ENCODE measurements around the gene RHAG. TPM values are rescaled to one million over a fixed set of nuclear protein-coding genes. Genes with fewer than 3 reads are reported as not detected.
"Not testable (repeated sequence)": the region's sequence is repeated elsewhere in the genome, so short reads cannot be mapped to it uniquely, and the experiment has no call there.

RHAG gene
- total RNA-seq, 2 experiments from 2014 or later = not detected

- H3K27me3 Mint-ChIP-seq = peaks cover 8% of the 10 kb centered on the region
- no peaks in the 10 kb centered on the region for H3K9me3 Mint-ChIP-seq
- DNase-seq = no peak
- intact Hi-C loops (cut with micrococcal nuclease) = no loop called here
- H3K27ac Mint-ChIP-seq = no peak overlapping the region
- H3K36me3 Mint-ChIP-seq (ENCODE audit: low read depth) = no peaks in the 10 kb centered on the region
- H3K4me1 Mint-ChIP-seq (ENCODE audit: low read depth) = no peaks in the 10 kb centered on the region
- POLR2A ChIA-PET = no interaction called here
- no peak overlapping the region for H3K4me3 Mint-ChIP-seq
- CTCF ChIA-PET = interaction anchor here (7.3 kb wide), 1 partner anchor 79 kb away, joined by 64 read pairs; no protein-coding TSS in a partner anchor
- TF ChIP-seq, protein P1, sequence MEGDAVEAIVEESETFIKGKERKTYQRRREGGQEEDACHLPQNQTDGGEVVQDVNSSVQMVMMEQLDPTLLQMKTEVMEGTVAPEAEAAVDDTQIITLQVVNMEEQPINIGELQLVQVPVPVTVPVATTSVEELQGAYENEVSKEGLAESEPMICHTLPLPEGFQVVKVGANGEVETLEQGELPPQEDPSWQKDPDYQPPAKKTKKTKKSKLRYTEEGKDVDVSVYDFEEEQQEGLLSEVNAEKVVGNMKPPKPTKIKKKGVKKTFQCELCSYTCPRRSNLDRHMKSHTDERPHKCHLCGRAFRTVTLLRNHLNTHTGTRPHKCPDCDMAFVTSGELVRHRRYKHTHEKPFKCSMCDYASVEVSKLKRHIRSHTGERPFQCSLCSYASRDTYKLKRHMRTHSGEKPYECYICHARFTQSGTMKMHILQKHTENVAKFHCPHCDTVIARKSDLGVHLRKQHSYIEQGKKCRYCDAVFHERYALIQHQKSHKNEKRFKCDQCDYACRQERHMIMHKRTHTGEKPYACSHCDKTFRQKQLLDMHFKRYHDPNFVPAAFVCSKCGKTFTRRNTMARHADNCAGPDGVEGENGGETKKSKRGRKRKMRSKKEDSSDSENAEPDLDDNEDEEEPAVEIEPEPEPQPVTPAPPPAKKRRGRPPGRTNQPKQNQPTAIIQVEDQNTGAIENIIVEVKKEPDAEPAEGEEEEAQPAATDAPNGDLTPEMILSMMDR (IDR thresholded peaks at IDR 0.05) = no peak
- no peak for ATAC-seq
These were observed 27.4 kb downstream of the RHAG start for GRCh38 chr6:49609285-49609684.

- ATAC-seq; H3K4me3 Mint-ChIP-seq; H3K27ac Mint-ChIP-seq; DNase-seq; H3K4me1 Mint-ChIP-seq (ENCODE audit: low read depth); POLR2A ChIA-PET; H3K27me3 Mint-ChIP-seq; intact Hi-C loops (cut with micrococcal nuclease); H3K9me3 Mint-ChIP-seq; H3K36me3 Mint-ChIP-seq (ENCODE audit: low read depth): not testable (repeated sequence)
- CTCF ChIA-PET = interaction anchor here (7.3 kb wide), 1 partner anchor 78 kb away, joined by 64 read pairs; no protein-coding TSS in a partner anchor
These were observed 28.4 kb downstream of the RHAG start for GRCh38 chr6:49608275-49608674.

GRCh38 chr6:49607391-49607982 lies 29.2 kb downstream of the RHAG start:
- intact Hi-C loops (cut with micrococcal nuclease) = loop anchor here (1.0 kb wide), 1 partner anchor 75 kb away; no protein-coding TSS in a partner anchor
- DNase-seq (no peak), ATAC-seq (no peak)
- CTCF ChIA-PET = interaction anchor here (0.5 to 7.3 kb wide), 11 partner anchors 11 to 77 kb away, joined by 3 to 64 read pairs (median 4); partner anchors contain the start of gene RHAG
- H3K27ac Mint-ChIP-seq = no peak overlapping the region
- H3K9me3 Mint-ChIP-seq = peaks cover 3% of the 10 kb centered on the region
- no peaks in the 10 kb centered on the region for H3K4me1 Mint-ChIP-seq (ENCODE audit: low read depth)
- peaks cover 7% of the 10 kb centered on the region for H3K27me3 Mint-ChIP-seq
- POLR2A ChIA-PET = no interaction called here
- H3K4me3 Mint-ChIP-seq = no peak overlapping the region
- no peaks in the 10 kb centered on the region for H3K36me3 Mint-ChIP-seq (ENCODE audit: low read depth)
- TF ChIP-seq, protein P1 (IDR thresholded peaks at IDR 0.05) = peak; percentile 7

GRCh38 chr6:49606721-49607390 lies 29.8 kb downstream of the RHAG start:
- H3K4me1 Mint-ChIP-seq (ENCODE audit: low read depth) = no peaks in the 10 kb centered on the region
- ChIA-PET POLR2A (no interaction called here), CTCF (interaction anchor here (0.6 to 7.3 kb wide), 17 partner anchors 10 to 243 kb away, joined by 3 to 64 read pairs (median 4); partner anchors contain the start of genes C6orf141 and RHAG)
- TF ChIP-seq, protein P1 (IDR thresholded peaks at IDR 0.05) = peak; percentile 83
- DNase-seq = peak; percentile 11
- H3K9me3 Mint-ChIP-seq = peaks cover 3% of the 10 kb centered on the region
- intact Hi-C loops (cut with micrococcal nuclease) = loop anchor here (1.0 kb wide), 1 partner anchor 75 kb away; no protein-coding TSS in a partner anchor
- no peak overlapping the region for H3K4me3 Mint-ChIP-seq
- peak; percentile 61 for ATAC-seq
- no peaks in the 10 kb centered on the region for H3K36me3 Mint-ChIP-seq (ENCODE audit: low read depth)
- H3K27ac Mint-ChIP-seq = no peak overlapping the region
- H3K27me3 Mint-ChIP-seq = peaks cover 7% of the 10 kb centered on the region

DNA sequence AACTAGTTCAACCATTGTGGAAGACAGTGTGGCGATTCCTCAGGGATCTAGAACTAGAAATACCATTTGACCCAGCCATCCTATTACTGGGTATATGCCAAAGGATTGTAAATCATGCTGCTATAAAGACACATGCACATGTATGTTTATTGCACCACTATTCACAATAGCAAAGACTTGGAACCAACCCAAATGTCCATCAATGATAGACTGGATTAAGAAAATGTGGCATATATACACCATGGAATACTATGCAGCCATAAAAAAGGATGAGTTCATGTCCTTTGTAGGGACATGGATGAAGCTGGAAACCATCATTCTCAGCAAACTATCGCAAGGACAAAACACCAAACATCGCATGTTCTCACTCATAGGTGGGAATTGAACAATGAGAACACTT lies 32.6 kb downstream of the RHAG start:
- ATAC-seq; H3K36me3 Mint-ChIP-seq (ENCODE audit: low read depth); H3K27me3 Mint-ChIP-seq; H3K4me3 Mint-ChIP-seq; H3K9me3 Mint-ChIP-seq; DNase-seq; POLR2A ChIA-PET; intact Hi-C loops (cut with micrococcal nuclease); H3K4me1 Mint-ChIP-seq (ENCODE audit: low read depth); H3K27ac Mint-ChIP-seq: not testable (repeated sequence)
- CTCF ChIA-PET = interaction anchor here (1.4 to 7.3 kb wide), 2 partner anchors 51 to 73 kb away, joined by 3 to 64 read pairs; no protein-coding TSS in a partner anchor

GRCh38 chr6:49587262-49587661 lies 49.4 kb downstream of the RHAG start:
- H3K27me3 Mint-ChIP-seq; H3K4me3 Mint-ChIP-seq; H3K27ac Mint-ChIP-seq; H3K36me3 Mint-ChIP-seq (ENCODE audit: low read depth); ATAC-seq; intact Hi-C loops (cut with micrococcal nuclease); DNase-seq; H3K9me3 Mint-ChIP-seq; CTCF ChIA-PET; H3K4me1 Mint-ChIP-seq (ENCODE audit: low read depth): not testable (repeated sequence)
- POLR2A ChIA-PET = interaction anchor here (0.6 kb wide), 1 partner anchor 124 kb away, joined by 3 read pairs; no protein-coding TSS in a partner anchor
